IPS-18a (cell line): ENCODE results near the gene TGFBRAP1.

Experiments used
- H3K27ac ChIP-seq: one replicate; pipeline ENCODE4 v1.5.1; 2013; ENCODE audit warnings: low read length
- H3K27me3 ChIP-seq: one replicate; pipeline ENCODE4 v1.6.1; 2013; ENCODE audit warnings: mild to moderate bottlenecking, low read length; ENCODE audit not compliant: control insufficient read depth, insufficient read depth
- H3K36me3 ChIP-seq: one replicate; pipeline ENCODE4 v1.6.1; 2013; ENCODE audit warnings: low read depth, low read length; ENCODE audit not compliant: control insufficient read depth
- H3K4me1 ChIP-seq: one replicate; pipeline ENCODE4 v1.6.1; 2013; ENCODE audit warnings: low read depth, low read length; ENCODE audit not compliant: control insufficient read depth
- H3K4me3 ChIP-seq: one replicate; pipeline ENCODE4 v1.5.1; 2013; ENCODE audit warnings: low read length
- H3K9ac ChIP-seq: one replicate; pipeline ENCODE4 v1.6.1; 2013; ENCODE audit warnings: mild to moderate bottlenecking, low read length, moderate library complexity
- H3K9me3 ChIP-seq: one replicate; pipeline ENCODE4 v1.6.1; 2013; ENCODE audit warnings: low read depth, low read length; ENCODE audit not compliant: control insufficient read depth

TGFBRAP1 gene

GRCh38 chr2:105371156-105371555, 41.6 kb upstream of the TGFBRAP1 start:
- Histone ChIP-seq H3K4me1 (no peaks in the 10 kb centered on the region), H3K4me3 (no peak overlapping the region), H3K27me3 (no peaks in the 10 kb centered on the region), H3K9me3 (no peaks in the 10 kb centered on the region), H3K36me3 (peaks cover 19% of the 10 kb centered on the region), H3K27ac (no peak overlapping the region), H3K9ac (no peak overlapping the region)

DNA sequence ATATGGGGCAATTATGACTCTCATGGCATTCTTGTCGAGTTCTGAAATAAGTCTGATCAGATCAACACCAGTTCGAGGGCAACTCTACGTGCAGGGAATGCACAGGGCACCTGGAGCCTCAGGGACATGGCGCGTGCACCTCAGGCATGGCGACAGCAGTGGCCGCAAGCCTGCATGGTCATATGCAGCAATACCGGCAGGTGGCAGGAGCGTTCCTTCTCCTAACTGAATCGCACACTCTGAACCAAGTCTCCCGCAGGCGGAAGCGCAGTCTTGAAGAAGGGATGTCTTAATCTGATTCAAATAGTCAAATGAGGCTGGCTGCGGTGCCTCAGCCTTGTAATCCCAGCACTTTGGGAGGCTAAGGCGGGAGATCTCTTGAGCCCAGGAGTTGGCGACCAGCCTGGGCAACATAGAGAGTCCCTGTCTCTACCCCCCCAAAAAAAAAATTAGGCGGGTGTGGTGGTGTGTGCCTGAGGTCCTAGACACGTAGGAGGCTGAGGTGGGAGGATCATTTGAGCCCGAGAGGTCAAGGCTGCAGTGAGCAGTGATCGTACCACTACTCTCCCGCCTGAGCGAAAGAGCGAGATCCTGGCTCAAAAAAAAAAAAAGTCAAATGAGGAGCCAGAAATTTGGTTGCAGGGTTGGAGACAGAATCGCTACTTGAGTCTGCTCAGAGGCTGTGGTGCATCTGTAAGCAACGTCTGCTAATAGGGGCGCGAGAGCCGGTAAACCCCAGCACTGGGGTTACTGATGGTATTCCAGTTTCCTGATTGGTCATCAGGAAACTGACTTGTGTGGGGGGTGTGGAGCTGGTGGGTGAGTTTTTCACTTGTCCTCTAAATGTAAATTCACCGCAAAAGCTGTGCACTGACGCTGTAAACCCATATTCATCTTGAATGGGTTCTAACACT, 40.5 kb upstream of the TGFBRAP1 start:
- Histone ChIP-seq H3K9me3 (no peaks in the 10 kb centered on the region), H3K4me3 (no peak overlapping the region), H3K27me3 (no peaks in the 10 kb centered on the region), H3K4me1 (no peaks in the 10 kb centered on the region), H3K27ac (no peak overlapping the region), H3K9ac (no peak overlapping the region), H3K36me3 (peaks cover 20% of the 10 kb centered on the region)

- peaks cover 22% of the 10 kb centered on the region for H3K36me3 ChIP-seq
Measured at GRCh38 chr2:105368759-105369408, 39.3 kb upstream of the TGFBRAP1 start.

DNA sequence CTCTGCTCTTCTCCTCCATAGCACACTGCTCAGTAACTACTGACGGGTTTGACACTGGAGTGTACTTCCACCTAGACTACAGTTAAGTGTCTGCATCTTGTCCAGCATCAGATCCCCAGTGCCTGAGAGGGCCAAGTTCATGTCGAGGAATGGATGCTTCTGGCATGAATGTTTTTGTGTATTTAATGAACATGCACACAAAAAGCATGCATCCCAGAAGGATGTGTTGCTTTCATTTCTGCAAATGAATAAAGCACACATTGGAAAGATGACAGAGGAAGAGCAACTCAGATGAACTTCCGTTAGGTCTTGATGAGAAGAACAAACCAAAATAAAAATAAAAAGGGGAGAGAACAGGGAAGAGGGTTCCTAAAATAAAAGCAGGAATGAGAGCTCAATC, 35.7 kb upstream of the TGFBRAP1 start:
- peaks cover 36% of the 10 kb centered on the region for H3K36me3 ChIP-seq
- H3K9ac ChIP-seq: no peak overlapping the region
- H3K27ac ChIP-seq: no peak overlapping the region
- H3K4me1 ChIP-seq: no peaks in the 10 kb centered on the region
- H3K4me3 ChIP-seq: no peak overlapping the region
- H3K27me3 ChIP-seq: no peaks in the 10 kb centered on the region
- H3K9me3 ChIP-seq: no peaks in the 10 kb centered on the region

More at GRCh38 chr2:105368759-105369408, 39.3 kb upstream of the TGFBRAP1 start:
- H3K4me3 ChIP-seq: no peak overlapping the region
- H3K4me1 ChIP-seq: no peaks in the 10 kb centered on the region
- no peak overlapping the region for H3K9ac ChIP-seq
- H3K9me3 ChIP-seq: no peaks in the 10 kb centered on the region
- no peak overlapping the region for H3K27ac ChIP-seq
- no peaks in the 10 kb centered on the region for H3K27me3 ChIP-seq

DNA sequence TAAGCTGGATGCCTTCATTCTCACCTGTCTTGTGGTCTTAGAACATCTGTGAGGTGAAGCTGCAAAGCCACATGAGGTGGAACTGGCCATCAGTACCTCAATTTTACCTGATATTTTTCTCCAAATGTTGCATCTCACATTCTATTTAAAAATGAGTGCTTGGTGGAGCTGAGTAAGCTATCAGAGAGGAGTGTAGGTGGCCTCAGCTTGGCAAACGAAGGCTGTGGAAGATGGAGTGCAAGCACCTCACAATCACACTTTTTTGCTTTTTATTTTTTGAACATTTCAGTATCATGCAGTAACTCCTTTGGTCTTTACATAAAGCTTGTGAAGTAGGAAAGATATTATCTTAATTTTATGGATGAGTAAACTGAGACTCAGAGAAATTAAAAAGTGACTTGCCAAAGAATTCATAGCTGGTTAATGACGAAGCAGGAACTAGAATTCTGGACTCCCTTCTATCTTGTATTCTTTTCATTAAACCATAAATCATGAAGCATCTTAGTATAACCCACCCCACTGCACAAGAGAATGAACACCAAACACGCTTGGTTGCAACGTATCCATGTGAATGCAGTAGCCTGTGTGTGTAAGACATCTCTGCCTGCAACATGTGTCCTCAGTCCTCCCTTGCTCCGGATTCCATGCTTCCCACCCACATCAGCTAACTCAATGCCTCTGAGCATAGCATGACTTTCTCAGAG, 35.1 kb upstream of the TGFBRAP1 start:
- Histone ChIP-seq H3K9me3 (no peaks in the 10 kb centered on the region), H3K27ac (no peak overlapping the region), H3K4me3 (no peak overlapping the region), H3K4me1 (no peaks in the 10 kb centered on the region), H3K36me3 (peaks cover 39% of the 10 kb centered on the region), H3K27me3 (no peaks in the 10 kb centered on the region), H3K9ac (no peak overlapping the region)

GRCh38 chr2:105362862-105363591, 33.5 kb upstream of the TGFBRAP1 start:
- H3K9me3 ChIP-seq: no peaks in the 10 kb centered on the region
- H3K27ac ChIP-seq: no peak overlapping the region
- no peak overlapping the region for H3K4me3 ChIP-seq
- H3K9ac ChIP-seq: no peak overlapping the region
- no peaks in the 10 kb centered on the region for H3K4me1 ChIP-seq
- no peaks in the 10 kb centered on the region for H3K27me3 ChIP-seq
- H3K36me3 ChIP-seq: peaks cover 41% of the 10 kb centered on the region

DNA sequence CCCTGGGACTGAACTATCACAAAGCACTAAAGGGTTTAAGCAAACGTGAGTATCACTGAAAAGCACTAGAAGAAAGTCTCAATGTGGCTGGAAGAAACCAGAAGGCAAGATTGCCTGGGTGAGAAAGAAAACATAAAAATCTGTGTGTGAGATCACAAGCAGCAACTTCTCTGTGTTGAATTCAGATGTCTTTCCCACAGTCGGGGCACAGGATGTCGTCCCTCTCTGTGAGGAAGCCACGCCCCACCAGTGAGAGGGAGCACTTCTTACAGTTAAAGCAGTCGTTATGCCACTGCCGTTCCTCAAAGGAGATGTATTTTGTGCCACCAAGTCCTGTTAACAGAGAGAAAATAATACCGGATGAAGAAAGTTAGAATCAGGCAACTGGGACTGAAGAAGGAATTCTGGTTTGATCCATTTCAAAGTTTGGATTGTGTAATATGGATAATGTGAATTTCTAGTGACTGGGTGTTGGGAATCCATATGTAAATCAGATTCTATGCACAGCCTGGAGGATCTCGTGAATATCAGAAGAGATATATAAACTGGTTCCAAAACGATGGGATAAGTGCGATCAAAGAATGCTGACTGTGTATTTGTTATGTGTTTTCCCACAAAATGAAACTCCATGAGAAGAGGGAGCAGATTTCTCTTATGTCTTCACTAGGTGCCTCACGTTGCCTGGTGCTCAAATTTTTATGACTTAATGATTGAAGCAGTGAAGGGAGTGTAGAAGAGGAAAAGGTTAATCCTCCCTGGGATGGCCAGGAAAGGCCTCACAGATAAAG, 31.8 kb upstream of the TGFBRAP1 start:
- Histone ChIP-seq H3K9ac (no peak overlapping the region), H3K36me3 (peaks cover 38% of the 10 kb centered on the region), H3K27me3 (no peaks in the 10 kb centered on the region), H3K4me3 (no peak overlapping the region), H3K9me3 (no peaks in the 10 kb centered on the region), H3K27ac (no peak overlapping the region), H3K4me1 (no peaks in the 10 kb centered on the region)

- no peaks in the 10 kb centered on the region for H3K4me1 ChIP-seq
- no peak overlapping the region for H3K4me3 ChIP-seq
- no peak overlapping the region for H3K9ac ChIP-seq
- no peak overlapping the region for H3K27ac ChIP-seq
- no peaks in the 10 kb centered on the region for H3K9me3 ChIP-seq
- H3K27me3 ChIP-seq: no peaks in the 10 kb centered on the region
- H3K36me3 ChIP-seq: peaks cover 32% of the 10 kb centered on the region
Measured at GRCh38 chr2:105358593-105358992, 29.1 kb upstream of the TGFBRAP1 start.

GRCh38 chr2:105357122-105357521, 27.6 kb upstream of the TGFBRAP1 start:
- Histone ChIP-seq H3K4me1 (no peaks in the 10 kb centered on the region), H3K9me3 (no peaks in the 10 kb centered on the region), H3K27ac (no peak overlapping the region), H3K27me3 (no peaks in the 10 kb centered on the region), H3K9ac (no peak overlapping the region), H3K36me3 (peaks cover 27% of the 10 kb centered on the region), H3K4me3 (no peak overlapping the region)

- Histone ChIP-seq H3K36me3 (peaks cover 89% of the 10 kb centered on the region), H3K27ac (no peak overlapping the region), H3K9me3 (no peaks in the 10 kb centered on the region), H3K9ac (no peak overlapping the region), H3K4me1 (no peaks in the 10 kb centered on the region), H3K4me3 (no peak overlapping the region), H3K27me3 (no peaks in the 10 kb centered on the region)
Measured at GRCh38 chr2:105344704-105345345, 15.3 kb upstream of the TGFBRAP1 start.
